ENCODE results near the gene ELP5. TPM values are rescaled to one million over a fixed set of nuclear protein-coding genes. Genes with fewer than 3 reads are reported as not detected.

The ELP5 gene
- total RNA-seq, 2 experiments from 2014 or later, result 84.6 to 97.3 TPM

GRCh38 chr17:7248796-7249195 is 3.2 kb upstream of the ELP5 start:
- Histone ChIP-seq H3K27ac (ENCODE audit: low read depth, low read length, poor library complexity, severe bottlenecking) (no peak overlapping the region), H2AFZ (ENCODE audit: low read length) (no peak overlapping the region), H3K9me3 (ENCODE audit: low read length) (no peaks in the 10 kb centered on the region), H3K4me2 (ENCODE audit: low read length) (peak overlapping the region; percentile 100), H3K36me3 (ENCODE audit: insufficient read depth, low read length) (peaks cover 50% of the 10 kb centered on the region), H3K4me3 (ENCODE audit: low read depth, low read length, poor library complexity, severe bottlenecking) (peak overlapping the region; percentile 83), H3K4me1 (ENCODE audit: insufficient read depth, low read length, poor library complexity, severe bottlenecking) (peaks cover 26% of the 10 kb centered on the region), H3K79me2 (ENCODE audit: insufficient read depth, low read depth, low read length) (peaks cover 67% of the 10 kb centered on the region), H3K9me2 (ENCODE audit: insufficient read depth, low read length) (no peaks in the 10 kb centered on the region), H4K20me1 (ENCODE audit: insufficient read depth, low read length) (peaks cover 18% of the 10 kb centered on the region)
- TF ChIP-seq, protein P1, sequence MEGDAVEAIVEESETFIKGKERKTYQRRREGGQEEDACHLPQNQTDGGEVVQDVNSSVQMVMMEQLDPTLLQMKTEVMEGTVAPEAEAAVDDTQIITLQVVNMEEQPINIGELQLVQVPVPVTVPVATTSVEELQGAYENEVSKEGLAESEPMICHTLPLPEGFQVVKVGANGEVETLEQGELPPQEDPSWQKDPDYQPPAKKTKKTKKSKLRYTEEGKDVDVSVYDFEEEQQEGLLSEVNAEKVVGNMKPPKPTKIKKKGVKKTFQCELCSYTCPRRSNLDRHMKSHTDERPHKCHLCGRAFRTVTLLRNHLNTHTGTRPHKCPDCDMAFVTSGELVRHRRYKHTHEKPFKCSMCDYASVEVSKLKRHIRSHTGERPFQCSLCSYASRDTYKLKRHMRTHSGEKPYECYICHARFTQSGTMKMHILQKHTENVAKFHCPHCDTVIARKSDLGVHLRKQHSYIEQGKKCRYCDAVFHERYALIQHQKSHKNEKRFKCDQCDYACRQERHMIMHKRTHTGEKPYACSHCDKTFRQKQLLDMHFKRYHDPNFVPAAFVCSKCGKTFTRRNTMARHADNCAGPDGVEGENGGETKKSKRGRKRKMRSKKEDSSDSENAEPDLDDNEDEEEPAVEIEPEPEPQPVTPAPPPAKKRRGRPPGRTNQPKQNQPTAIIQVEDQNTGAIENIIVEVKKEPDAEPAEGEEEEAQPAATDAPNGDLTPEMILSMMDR (conservative IDR thresholded peaks at IDR 0.05; ENCODE audit: low read length), result no peak
- no peak for TF ChIP-seq EZH2phosphoT487 (IDR thresholded peaks at IDR 0.05; ENCODE audit: borderline replicate concordance, low read depth, low read length)
- intact Hi-C loops (cut with micrococcal nuclease; ENCODE audit: unreplicated experiment), result no loop called here
- CTCF ChIA-PET (ENCODE audit: unreplicated experiment), result no interaction called here
- POLR2A ChIA-PET, result interaction anchor here (0.7 kb wide), 1 partner anchor 9 kb away, joined by 3 read pairs; no protein-coding TSS in a partner anchor
- no peak for DNase-seq (ENCODE audit: low spot score)
- no TSS peak for BruUV-seq (replicated peaks)

- ChIA-PET CTCF (ENCODE audit: unreplicated experiment) (no interaction called here), POLR2A (interaction anchor here (0.7 kb wide), 1 partner anchor 9 kb away, joined by 3 read pairs; no protein-coding TSS in a partner anchor)
- TF ChIP-seq, protein P1 (conservative IDR thresholded peaks at IDR 0.05; ENCODE audit: low read length), result no peak
- TF ChIP-seq EZH2phosphoT487 (IDR thresholded peaks at IDR 0.05; ENCODE audit: borderline replicate concordance, low read depth, low read length), result no peak
- Histone ChIP-seq H3K36me3 (ENCODE audit: insufficient read depth, low read length) (peaks cover 49% of the 10 kb centered on the region), H3K4me1 (ENCODE audit: insufficient read depth, low read length, poor library complexity, severe bottlenecking) (peaks cover 26% of the 10 kb centered on the region), H2AFZ (ENCODE audit: low read length) (no peak overlapping the region), H3K9me3 (ENCODE audit: low read length) (no peaks in the 10 kb centered on the region), H3K4me3 (ENCODE audit: low read depth, low read length, poor library complexity, severe bottlenecking) (peak overlapping the region; percentile 83), H3K79me2 (ENCODE audit: insufficient read depth, low read depth, low read length) (peaks cover 71% of the 10 kb centered on the region), H3K9me2 (ENCODE audit: insufficient read depth, low read length) (no peaks in the 10 kb centered on the region), H4K20me1 (ENCODE audit: insufficient read depth, low read length) (peaks cover 18% of the 10 kb centered on the region), H3K4me2 (ENCODE audit: low read length) (peak overlapping the region; percentile 100), H3K27ac (ENCODE audit: low read depth, low read length, poor library complexity, severe bottlenecking) (no peak overlapping the region)
- no peak for DNase-seq (ENCODE audit: low spot score)
- intact Hi-C loops (cut with micrococcal nuclease; ENCODE audit: unreplicated experiment), result no loop called here
- no TSS peak for BruUV-seq (replicated peaks)
Observed at GRCh38 chr17:7249214-7249613, 2.8 kb upstream of the ELP5 start.

DNA sequence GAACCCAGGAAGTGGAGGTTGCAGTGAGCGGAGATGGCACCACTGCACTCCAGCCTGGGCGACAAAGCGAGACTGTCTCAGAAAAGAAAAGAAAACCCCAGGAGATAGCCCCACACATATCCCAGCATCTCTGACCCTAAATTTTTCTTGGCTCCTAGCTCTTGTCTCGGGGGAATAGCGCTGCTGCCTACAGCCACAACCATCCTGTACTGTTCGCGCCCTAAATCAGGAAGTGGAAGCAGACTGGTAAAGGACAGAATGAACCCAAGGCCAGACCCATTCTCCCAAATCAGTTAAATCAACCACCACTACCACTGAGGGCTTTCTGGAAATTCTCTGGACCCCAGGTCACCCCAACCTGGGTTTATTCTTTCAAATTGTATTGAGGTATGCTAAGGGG is 2.2 kb upstream of the ELP5 start:
- intact Hi-C loops (cut with micrococcal nuclease; ENCODE audit: unreplicated experiment), result loop anchor here (5.0 kb wide), 2 partner anchors 232 to 587 kb away; partner anchors contain the start of genes POLR2A and SLC35G6

More for the DNA sequence above, 2.2 kb upstream of the ELP5 start:
- no TSS peak for BruUV-seq (replicated peaks)
- peak; percentile 52 for DNase-seq (ENCODE audit: low spot score)
- H3K4me1 ChIP-seq (ENCODE audit: insufficient read depth, low read length, poor library complexity, severe bottlenecking), result peaks cover 26% of the 10 kb centered on the region
- H3K79me2 ChIP-seq (ENCODE audit: insufficient read depth, low read depth, low read length), result peaks cover 71% of the 10 kb centered on the region
- ChIA-PET POLR2A (no interaction called here), CTCF (ENCODE audit: unreplicated experiment) (no interaction called here)
- H3K27ac ChIP-seq (ENCODE audit: low read depth, low read length, poor library complexity, severe bottlenecking), result peak overlapping the region; percentile 71
- no peaks in the 10 kb centered on the region for H3K9me3 ChIP-seq (ENCODE audit: low read length)
- H4K20me1 ChIP-seq (ENCODE audit: insufficient read depth, low read length), result peaks cover 18% of the 10 kb centered on the region
- no peaks in the 10 kb centered on the region for H3K9me2 ChIP-seq (ENCODE audit: insufficient read depth, low read length)
- peak overlapping the region; percentile 100 for H3K4me2 ChIP-seq (ENCODE audit: low read length)
- peak overlapping the region; percentile 83 for H3K4me3 ChIP-seq (ENCODE audit: low read depth, low read length, poor library complexity, severe bottlenecking)
- no peak for TF ChIP-seq EZH2phosphoT487 (IDR thresholded peaks at IDR 0.05; ENCODE audit: borderline replicate concordance, low read depth, low read length)
- TF ChIP-seq, protein P1 (conservative IDR thresholded peaks at IDR 0.05; ENCODE audit: low read length), result no peak
- no peak overlapping the region for H2AFZ ChIP-seq (ENCODE audit: low read length)
- H3K36me3 ChIP-seq (ENCODE audit: insufficient read depth, low read length), result peaks cover 49% of the 10 kb centered on the region

All from OCI-LY7 (cell line).